H1 (cell line): ENCODE measurements around the gene PSTK. TPM values are rescaled to one million over a fixed set of nuclear protein-coding genes. Genes with fewer than 3 reads are reported as not detected.

Source experiments
- CTCF ChIA-PET: fragments of 300-600 bp; sonication (Branson Sonifier 250); formaldehyde crosslinking; loops from one replicate; lab custom pipeline; 2021; ENCODE audit not compliant: partially characterized antibody; lab: Charles Lee
- POLR2A ChIA-PET: fragments of 300-600 bp; sonication (Branson Sonifier 250); formaldehyde crosslinking; loops from one replicate; lab custom pipeline; 2021; ENCODE audit warnings: inconsistent platforms; ENCODE audit not compliant: partially characterized antibody; lab: Charles Lee
- DNase-seq, 2 experiments: peaks; one replicate each; pipeline versions ENCODE4 v3.0.0 to v3.0.0-alpha.2; 2010 to 2022; ENCODE audit warnings: low spot score in 2 of 2, low read depth in 1 of 2, mixed read lengths in 1 of 2
- FAIRE-seq: peaks from 2 replicates; lab custom pipeline; 2011; peaks lifted over from hg19 to GRCh38; lab: Jason Lieb, UNC
- H2AFZ ChIP-seq: 2 replicates; pipeline ENCODE4 v1.8.1; 2012; ENCODE audit warnings: low read length, inconsistent platforms
- H2AK5ac ChIP-seq: 2 replicates; pipeline ENCODE4 v1.6.1; 2013; ENCODE audit warnings: low read depth, low read length
- H2BK120ac ChIP-seq: replicated peaks from 2 replicates; pipeline ENCODE3; 2013; ENCODE audit warnings: low read depth, low read length, inconsistent platforms
- H2BK12ac ChIP-seq: 2 replicates; pipeline ENCODE4 v1.6.1; 2013; ENCODE audit warnings: low read depth, low read length
- H2BK15ac ChIP-seq: 2 replicates; pipeline ENCODE4 v1.6.1; 2013; ENCODE audit warnings: low read length
- H2BK20ac ChIP-seq: 2 replicates; pipeline ENCODE4 v1.6.1; 2013; ENCODE audit warnings: low read length
- H2BK5ac ChIP-seq: 2 replicates; pipeline ENCODE4 v1.6.1; 2013; ENCODE audit warnings: low read depth, low read length
- H3K14ac ChIP-seq: 2 replicates; pipeline ENCODE4 v1.6.1; 2013; ENCODE audit warnings: inconsistent platforms; ENCODE audit not compliant: insufficient read length
- H3K18ac ChIP-seq: 2 replicates; pipeline ENCODE4 v1.6.1; 2013; ENCODE audit warnings: low read length; ENCODE audit errors: extremely low read depth
- H3K23ac ChIP-seq: 2 replicates; pipeline ENCODE4 v1.6.1; 2013; ENCODE audit warnings: inconsistent platforms; ENCODE audit not compliant: insufficient read length
- H3K23me2 ChIP-seq: 2 replicates; pipeline ENCODE4 v1.6.1; 2013; ENCODE audit warnings: low read depth, low read length
- H3K27ac ChIP-seq: 2 replicates; pipeline ENCODE4 v1.6.1; 2011; ENCODE audit warnings: low read depth, low read length, inconsistent platforms
- H3K27me3 ChIP-seq, 4 experiments: replicated peaks in 1 of 4; 1 replicate in 1 of 4; 2 replicates in 3 of 4; pipeline versions ENCODE4 v1.6.1 to v1.8.1; 2011 to 2013; ENCODE audit warnings: low read length in 3 of 4, mild to moderate bottlenecking in 3 of 4, inconsistent platforms in 2 of 4, mixed read lengths in 2 of 4, moderate library complexity in 1 of 4; ENCODE audit not compliant: control insufficient read depth in 3 of 4, insufficient read depth in 3 of 4; ENCODE audit errors: extremely low read depth in 1 of 4
- H3K36me3 ChIP-seq, 4 experiments: 2 replicates each; pipeline versions ENCODE4 v1.6.1 to v1.8.1; 2011 to 2013; ENCODE audit warnings: mild to moderate bottlenecking in 4 of 4, low read length in 3 of 4, moderate library complexity in 2 of 4, control low read depth in 1 of 4, inconsistent platforms in 1 of 4; ENCODE audit not compliant: insufficient read depth in 4 of 4, control insufficient read depth in 2 of 4
- H3K4ac ChIP-seq: replicated peaks from 2 replicates; pipeline ENCODE3; 2013; ENCODE audit warnings: low read length, low read depth, mixed read lengths, inconsistent platforms; ENCODE audit not compliant: insufficient read length
- H3K4me1 ChIP-seq, 4 experiments: replicated peaks in 1 of 4; 1 replicate in 1 of 4; 2 replicates in 3 of 4; pipeline versions ENCODE4 v1.6.1 to v1.8.1; 2011 to 2013; ENCODE audit warnings: low read length in 3 of 4, inconsistent platforms in 2 of 4, mixed read lengths in 1 of 4; ENCODE audit not compliant: insufficient read depth in 4 of 4, control insufficient read depth in 3 of 4
- H3K4me2 ChIP-seq, 2 experiments: 2 replicates each; pipeline versions ENCODE4 v1.6.1 to v1.8.1; 2011 to 2013; ENCODE audit warnings: low read depth in 2 of 2, low read length in 2 of 2, control low read depth in 1 of 2, inconsistent platforms in 1 of 2, mild to moderate bottlenecking in 1 of 2; ENCODE audit not compliant: insufficient read depth in 1 of 2
- H3K4me3 ChIP-seq, 4 experiments: fragments of 200-600, 300-600 bp in 1 of 4; sonication (generic), shearing (Covaris generic), sonication (Bioruptor Twin) in 1 of 4; 2 replicates each; pipeline versions ENCODE4 v1.5.1 to v1.8.1; 2011 to 2016; ENCODE audit warnings: low read length in 4 of 4, low read depth in 3 of 4, control low read depth in 2 of 4, inconsistent platforms in 2 of 4, mild to moderate bottlenecking in 2 of 4, mixed read lengths in 1 of 4, moderate library complexity in 1 of 4; ENCODE audit not compliant: insufficient read depth in 2 of 4; ENCODE audit errors: extremely low read depth in 1 of 4
- H3K56ac ChIP-seq: replicated peaks from 2 replicates; pipeline ENCODE3; 2013; ENCODE audit warnings: low read depth, mild to moderate bottlenecking, mixed read lengths, low read length, inconsistent platforms; ENCODE audit not compliant: insufficient read length
- H3K79me1 ChIP-seq: 2 replicates; pipeline ENCODE4 v1.6.1; 2013; ENCODE audit warnings: low read depth, low read length, control low read depth
- H3K79me2 ChIP-seq, 2 experiments: 2 replicates each; pipeline versions ENCODE4 v1.6.1 to v1.8.1; 2012 to 2013; ENCODE audit warnings: low read length in 2 of 2, mild to moderate bottlenecking in 2 of 2, inconsistent platforms in 1 of 2; ENCODE audit not compliant: insufficient read depth in 2 of 2, control insufficient read depth in 1 of 2
- H3K9ac ChIP-seq, 4 experiments: replicated peaks in 1 of 4; 1 replicate in 1 of 4; 2 replicates in 3 of 4; pipeline versions ENCODE4 v1.6.1 to v1.8.1; 2011 to 2013; ENCODE audit warnings: low read depth in 3 of 4, low read length in 3 of 4, control low read depth in 2 of 4, mild to moderate bottlenecking in 2 of 4, moderate library complexity in 2 of 4, inconsistent platforms in 1 of 4; ENCODE audit errors: extremely low read depth in 1 of 4
- H3K9me3 ChIP-seq, 2 experiments: 2 replicates each; pipeline versions ENCODE4 v1.6.1 to v1.8.1; 2012 to 2013; ENCODE audit warnings: mild to moderate bottlenecking in 2 of 2, moderate library complexity in 2 of 2, control low read depth in 1 of 2, inconsistent platforms in 1 of 2, low read depth in 1 of 2, low read length in 1 of 2, mixed read lengths in 1 of 2; ENCODE audit not compliant: insufficient read depth in 2 of 2
- H4K20me1 ChIP-seq, 2 experiments: replicated peaks in 1 of 2; 2 replicates each; pipeline versions ENCODE3 to v1.8.1; 2011 to 2013; ENCODE audit warnings: inconsistent platforms in 2 of 2, low read length in 2 of 2, mild to moderate bottlenecking in 1 of 2; ENCODE audit not compliant: insufficient read depth in 2 of 2, control insufficient read depth in 1 of 2
- H4K5ac ChIP-seq: 2 replicates; pipeline ENCODE4 v1.6.1; 2013; ENCODE audit warnings: low read length, low read depth, mixed read lengths, inconsistent platforms; ENCODE audit not compliant: insufficient read length
- H4K8ac ChIP-seq: 2 replicates; pipeline ENCODE4 v1.8.0; 2013; ENCODE audit warnings: mild to moderate bottlenecking, moderate library complexity, low read length, inconsistent platforms; ENCODE audit not compliant: insufficient read depth; ENCODE audit errors: extremely low read depth
- H4K91ac ChIP-seq: replicated peaks from 2 replicates; pipeline ENCODE3; 2013; ENCODE audit warnings: low read length, mixed read lengths, inconsistent platforms; ENCODE audit not compliant: insufficient read length
- ASH2L ChIP-seq: fragments of 200-600, 300-600 bp; sonication (generic); IDR thresholded peaks from one replicate; pipeline ENCODE4 v1.7.1; 2017; ENCODE audit warnings: low read length
- BRCA1 ChIP-seq: IDR thresholded peaks from 2 replicates; pipeline ENCODE4 v1.6.1; 2012; ENCODE audit warnings: low read depth, low read length, improper control_type of control experiment
- CBX8 ChIP-seq: fragments of 300-800, 300-1000 bp; sonication (generic); IDR thresholded peaks from 2 replicates; pipeline ENCODE4 v1.7.1; 2016; ENCODE audit warnings: low read depth, low read length, borderline replicate concordance
- CEBPB ChIP-seq: IDR thresholded peaks from 2 replicates; pipeline ENCODE4 v1.6.1; 2012; ENCODE audit warnings: low read depth, low read length
- CHD2 ChIP-seq: IDR thresholded peaks from 2 replicates; pipeline ENCODE4 v1.6.1; 2012; ENCODE audit warnings: low read length, improper control_type of control experiment
- CREB1 ChIP-seq: IDR thresholded peaks from 2 replicates; pipeline ENCODE4 v1.6.1; 2012; ENCODE audit warnings: inconsistent platforms
- GABPA ChIP-seq: IDR thresholded peaks from 2 replicates; pipeline ENCODE4 v1.6.1; 2011; ENCODE audit warnings: mild to moderate bottlenecking, low read length, moderate library complexity, borderline replicate concordance; ENCODE audit not compliant: insufficient read depth
- JUN ChIP-seq: IDR thresholded peaks from 2 replicates; pipeline ENCODE4 v1.6.1; 2011; ENCODE audit warnings: low read depth, mild to moderate bottlenecking, improper control_type of control experiment, low read length
- NANOG ChIP-seq: IDR thresholded peaks from 2 replicates; pipeline ENCODE4 v1.6.1; 2011; ENCODE audit warnings: low read length, low read depth, mild to moderate bottlenecking, inconsistent platforms; ENCODE audit not compliant: insufficient read depth, poor library complexity, severe bottlenecking
- POU5F1 ChIP-seq: IDR thresholded peaks from 2 replicates; pipeline ENCODE4 v1.6.1; 2011; ENCODE audit warnings: low read depth, mild to moderate bottlenecking, low read length, moderate library complexity
- SIRT6 ChIP-seq: IDR thresholded peaks from one replicate; pipeline ENCODE4 v1.7.1; 2012; ENCODE audit warnings: low read length, inconsistent platforms
- SP2 ChIP-seq: IDR thresholded peaks from 2 replicates; pipeline ENCODE4 v1.6.1; 2012; ENCODE audit warnings: mild to moderate bottlenecking, low read length, inconsistent platforms
- TEAD4 ChIP-seq: IDR thresholded peaks from 2 replicates; pipeline ENCODE4 v1.6.1; 2012; ENCODE audit warnings: low read depth, low read length, inconsistent platforms, mixed read lengths
- WGBS, 2 experiments: shearing (Covaris generic) in 1 of 2; methylation state at CpG; one replicate each; pipeline versions ENCODE4 v1.1.6 to v1.1.7; 2013 to 2015; ENCODE audit warnings: low lambda C conversion rate in 2 of 2, mixed read lengths in 2 of 2, inconsistent platforms in 1 of 2, low coverage in 1 of 2, missing lambda C conversion rate in 1 of 2; ENCODE audit not compliant: insufficient replicate concordance in 2 of 2, insufficient coverage in 1 of 2, insufficient read length in 1 of 2; ENCODE audit errors: extremely low coverage in 1 of 2, missing lambda C conversion rate in 1 of 2; 5-methylcytosine and 5-hydroxymethylcytosine counted together
- polyA plus RNA-seq, 7 experiments: library from polyadenylated mRNA; depleted of rRNA in 3 of 7; stranded (reverse) in 5 of 7; unstranded in 2 of 7; fragments of >200 nt in 5 of 7; fragments of 200-250 nt in 2 of 7; gene quantifications; 1 replicate in 5 of 7; 2 replicates in 1 of 7; 4 replicates in 1 of 7; pipeline versions ENCODE4 v1.2.1 to v1.2.3, GENCODE V29; 2011 to 2013; ENCODE audit warnings: missing spikeins in 2 of 7, mixed read lengths in 2 of 7
- total RNA-seq: library from RNA; stranded (reverse); fragmentation: NEBNext Ultra II Directional; extraction: Animal tissue kit (Norgen Biotek cat#: 25700); gene quantifications from 2 replicates; pipeline ENCODE4 v1.2.1, GENCODE V29; 2021
- TF ChIP-seq, protein P1 (sequence below): IDR thresholded peaks from 2 replicates; pipeline ENCODE4 v1.6.1; 2011; ENCODE audit warnings: low read depth, mild to moderate bottlenecking, low read length; ENCODE audit not compliant: insufficient read depth

PSTK gene
- total and polyA plus RNA-seq, 2 of the 8 experiments (the other 6 are each of a cell fraction or from before 2014, with no cell fraction given): 4.4 to 6.6 TPM

DNA sequence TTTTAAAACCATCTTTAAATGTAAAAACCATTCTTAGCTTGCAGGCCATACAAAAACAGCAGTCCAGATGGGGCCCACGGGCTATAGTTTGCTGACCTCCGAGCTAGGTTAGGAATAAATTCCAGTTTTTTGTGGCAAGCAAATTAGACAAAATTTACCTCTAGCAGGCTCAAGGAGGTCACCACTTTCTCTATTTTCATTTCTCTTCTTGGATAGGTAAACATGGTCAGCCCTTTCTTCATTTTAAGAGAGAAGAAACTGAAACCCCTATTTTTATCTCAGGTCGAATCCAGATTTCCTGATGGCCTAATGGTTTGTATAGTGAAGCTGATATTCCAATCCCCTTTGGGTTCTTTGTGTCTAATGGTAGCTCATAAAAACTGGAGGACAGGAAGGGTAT lies 17.7 kb downstream of the PSTK start:
- Histone ChIP-seq H4K91ac (no peak overlapping the region), H3K14ac (no peak overlapping the region), H2BK5ac (no peak overlapping the region), H3K4me1 (no peaks in the 10 kb centered on the region), H3K23me2 (no peaks in the 10 kb centered on the region), H3K79me1 (no peaks in the 10 kb centered on the region; the same call in 1 of the 2 replicates), H3K9ac (peak overlapping the region in 1 of 4 experiments; percentile 34; a peak in 1 of 7 replicates), H3K4me2 (no peak overlapping the region), H2BK15ac (no peak overlapping the region), H3K36me3 (peaks cover 2 to 23% (median 9%) of the 10 kb centered on the region in 4 experiments; a peak in 6 of 8 replicates), H3K79me2 (peaks cover 0 to 27% of the 10 kb centered on the region in 2 experiments; a peak in 2 of 4 replicates), H4K20me1 (peaks cover 0 to 4% of the 10 kb centered on the region in 2 experiments), H3K4me3 (no peak overlapping the region), H3K56ac (no peak overlapping the region), H3K23ac (no peak overlapping the region), H2BK12ac (no peak overlapping the region), H2AK5ac (no peak overlapping the region), H3K18ac (no peak overlapping the region), H2AFZ (no peak overlapping the region), H3K4ac (no peak overlapping the region), H2BK20ac (no peak overlapping the region), H2BK120ac (no peak overlapping the region), H3K9me3 (no peaks in the 10 kb centered on the region; a peak in 1 of 4 replicates), H4K5ac (no peak overlapping the region), H3K27me3 (no peaks in the 10 kb centered on the region), H4K8ac (no peak overlapping the region), H3K27ac (no peak overlapping the region)
- FAIRE-seq (no peak), DNase-seq (no peak)
- ChIA-PET CTCF (interaction anchor here (0.8 to 4.4 kb wide), 3 partner anchors 14 to 18 kb away, joined by 3 to 24 read pairs (median 5); no protein-coding TSS in a partner anchor), POLR2A (interaction anchor here (0.8 kb wide), 1 partner anchor 10 kb away, joined by 4 read pairs; no protein-coding TSS in a partner anchor)
- 84% methylated on average over 3 of the region's 3 CpGs; no CpG with 5 or more reads in 1 of the 2 experiments for WGBS, 2 experiments
- TF ChIP-seq, protein P1, sequence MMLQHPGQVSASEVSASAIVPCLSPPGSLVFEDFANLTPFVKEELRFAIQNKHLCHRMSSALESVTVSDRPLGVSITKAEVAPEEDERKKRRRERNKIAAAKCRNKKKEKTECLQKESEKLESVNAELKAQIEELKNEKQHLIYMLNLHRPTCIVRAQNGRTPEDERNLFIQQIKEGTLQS: no peak
- TF ChIP-seq NANOG: no peak
- no peak for TF ChIP-seq CBX8
- no peak for TF ChIP-seq GABPA
- TF ChIP-seq SIRT6: no peak
- no peak for TF ChIP-seq POU5F1
- no peak for TF ChIP-seq JUN
- no peak for TF ChIP-seq CEBPB
- no peak for TF ChIP-seq CHD2
- TF ChIP-seq CREB1: no peak
- TF ChIP-seq SP2: no peak
- TF ChIP-seq BRCA1: no peak
- TF ChIP-seq TEAD4: no peak
- no peak for TF ChIP-seq ASH2L
